HG03378 (cell line): ENCODE measurements around the gene POLR1C.
A peak's percentile ranks its signal among the peaks of the same experiment; 100 is the strongest.
"Not testable (repeated sequence)": the region's sequence is repeated elsewhere in the genome, so short reads cannot be mapped to it uniquely, and the experiment has no call there.

Experiments used
- ATAC-seq: cut with Tn5 transposase; IDR thresholded peaks from one replicate; pipeline ENCODE4 v1.9.1; 2021; ENCODE audit warnings: mild to moderate bottlenecking, moderate library complexity; ENCODE audit not compliant: unreplicated experiment

Gene POLR1C

DNA sequence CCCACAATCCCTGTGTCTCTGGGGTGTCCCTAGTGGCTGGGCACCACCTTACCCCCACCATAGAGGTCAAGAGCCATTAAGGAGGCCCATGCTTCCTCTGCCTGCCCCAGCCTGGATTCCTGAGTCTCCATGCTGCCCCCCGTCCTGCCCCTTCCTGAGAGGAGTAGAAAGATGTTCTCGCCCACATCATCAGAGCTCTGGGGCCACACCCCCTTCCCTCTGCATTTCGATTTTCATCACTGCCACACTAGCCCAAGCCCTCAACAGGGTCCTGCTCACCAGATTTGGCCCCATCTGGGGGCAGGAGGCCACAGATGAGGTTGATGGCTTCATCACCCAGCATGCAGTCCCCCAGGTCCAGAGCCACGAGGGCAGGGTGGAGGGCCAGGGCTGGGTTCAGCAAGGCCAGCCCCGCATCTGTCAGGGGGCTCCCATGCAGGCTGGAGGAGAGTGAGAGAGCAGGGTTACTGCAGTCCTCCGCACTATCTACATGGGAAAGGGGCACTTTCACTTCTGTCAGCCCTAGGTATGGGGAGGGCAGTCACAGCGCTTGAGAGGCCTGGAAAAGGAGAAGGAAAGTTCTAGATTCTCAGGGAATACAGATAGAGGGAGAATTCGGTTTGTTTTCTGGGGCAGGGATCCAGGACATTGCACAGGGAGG lies 8.3 kb upstream of the POLR1C start:
- ATAC-seq, result no peak

DNA sequence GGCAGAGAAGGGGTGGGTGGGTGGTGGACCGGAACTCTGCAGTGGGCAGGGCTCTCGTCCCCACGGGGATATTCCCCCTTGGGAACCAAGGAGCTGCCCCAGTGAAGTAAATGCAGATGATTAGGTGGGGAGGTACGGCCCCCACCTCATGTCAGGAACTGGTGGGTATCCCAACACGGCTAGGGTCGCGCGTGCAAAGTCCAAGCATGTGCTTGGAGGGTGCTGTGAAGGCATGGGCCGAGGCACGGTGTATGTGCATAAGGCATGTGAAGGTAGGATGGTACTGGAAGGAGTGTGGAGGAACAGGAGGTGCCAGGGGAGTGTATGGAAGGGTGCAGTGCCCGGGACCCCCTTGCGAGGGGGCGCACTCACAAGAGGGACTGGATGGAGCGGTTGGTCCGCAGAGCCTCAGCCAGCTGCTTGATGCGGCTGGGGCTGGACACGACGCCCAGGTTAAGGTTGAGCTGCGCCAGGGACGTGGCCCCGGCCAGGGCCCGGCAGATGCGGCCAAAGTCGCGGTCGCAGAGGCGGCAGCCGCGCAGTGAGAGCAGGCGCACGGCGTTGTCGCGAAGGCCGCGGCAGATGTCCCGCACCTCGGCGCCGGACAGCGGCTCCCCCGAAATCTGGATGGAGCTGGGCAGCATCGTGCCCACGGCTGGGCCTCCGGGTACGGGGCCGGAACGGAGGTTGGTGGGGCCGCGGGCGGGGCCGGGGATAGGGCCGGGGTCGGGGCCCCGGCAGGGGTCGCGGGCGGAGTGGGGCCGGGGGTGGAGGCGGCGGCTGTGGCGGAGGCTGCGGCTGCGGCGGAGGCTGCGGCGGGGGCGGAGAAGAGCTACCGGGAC lies 7.5 kb upstream of the POLR1C start:
- ATAC-seq, result no peak

DNA sequence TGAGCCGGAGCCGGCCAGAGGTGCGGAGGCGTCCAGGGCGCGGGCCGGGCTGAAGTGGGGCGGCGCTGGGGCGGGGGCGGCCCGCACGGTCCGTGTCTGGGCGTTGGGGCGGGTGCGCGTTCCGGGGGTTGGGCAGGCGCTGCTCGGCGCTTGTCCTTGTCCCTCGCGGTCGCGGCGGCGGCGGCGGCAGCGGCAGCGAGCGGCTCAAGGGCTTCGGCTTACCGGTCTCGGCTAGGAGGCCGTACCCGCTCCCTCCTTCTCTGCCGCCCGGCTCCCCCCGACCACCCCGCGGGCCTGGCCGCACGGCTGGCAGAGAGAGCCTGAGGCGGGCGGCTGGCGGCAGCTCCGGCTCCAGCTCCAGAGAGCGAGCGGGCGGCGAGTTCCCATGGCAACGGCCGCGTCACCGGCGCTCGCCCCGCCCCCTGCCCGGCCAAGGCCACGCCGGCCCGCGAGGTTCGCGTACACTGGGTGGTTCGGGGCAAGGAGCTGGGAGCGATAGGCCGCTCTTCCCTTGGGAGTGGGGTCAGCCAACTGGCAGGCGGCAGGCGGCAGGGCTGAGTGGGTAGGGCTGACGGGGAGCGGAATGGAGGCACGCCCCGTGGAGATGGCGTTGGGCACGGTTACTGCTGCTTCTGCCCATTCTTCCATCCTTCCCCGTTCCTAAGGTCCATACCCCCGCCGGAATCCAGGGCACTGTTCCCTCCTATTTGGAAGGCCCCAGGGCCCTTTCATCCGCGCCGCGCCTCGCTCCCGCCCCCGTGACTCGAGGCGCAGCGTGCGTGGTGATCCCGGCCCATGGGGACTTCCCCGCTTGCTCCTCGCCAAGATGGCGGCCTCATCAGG lies 6.7 kb upstream of the POLR1C start, which contains the start of gene LRRC73:
TSS of gene LRRC73 (minus strand) at position 363 of the 843 bp plus-strand sequence. CDS start 561 bp downstream, outside the sequence.
- ATAC-seq, result no peak

GRCh38 chr6:43510827-43511163 lies 6.1 kb upstream of the POLR1C start:
- no peak for ATAC-seq

DNA sequence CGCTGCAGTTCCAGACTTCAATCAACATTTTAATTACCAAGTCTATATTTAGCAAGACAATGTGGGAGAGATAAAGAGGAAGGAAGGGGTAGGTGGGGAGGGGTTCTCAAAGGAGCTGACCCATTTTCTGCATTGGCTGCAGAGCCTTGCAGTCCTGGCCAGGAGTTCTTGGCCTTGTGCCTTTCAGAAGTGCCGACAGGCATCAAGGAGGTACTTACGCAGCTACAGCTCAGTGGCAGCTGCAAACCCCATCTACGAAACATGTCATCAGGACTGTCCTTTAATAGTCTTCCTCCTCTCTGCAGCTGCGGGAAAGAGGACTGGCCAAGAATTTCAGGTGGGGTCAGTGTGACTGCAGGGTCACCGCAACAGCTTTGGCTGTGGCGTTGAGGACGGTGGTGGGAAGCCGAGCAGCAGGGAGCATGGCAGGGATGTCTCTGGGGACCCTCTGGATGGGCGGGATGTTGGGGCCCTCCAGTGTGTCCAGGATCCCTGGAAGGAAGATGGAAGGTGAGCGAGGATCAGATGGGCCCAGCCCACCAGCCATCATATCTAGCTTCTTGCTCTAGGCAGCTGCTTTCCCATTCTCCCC lies 5.0 kb upstream of the POLR1C start:
- ATAC-seq, result no peak

DNA sequence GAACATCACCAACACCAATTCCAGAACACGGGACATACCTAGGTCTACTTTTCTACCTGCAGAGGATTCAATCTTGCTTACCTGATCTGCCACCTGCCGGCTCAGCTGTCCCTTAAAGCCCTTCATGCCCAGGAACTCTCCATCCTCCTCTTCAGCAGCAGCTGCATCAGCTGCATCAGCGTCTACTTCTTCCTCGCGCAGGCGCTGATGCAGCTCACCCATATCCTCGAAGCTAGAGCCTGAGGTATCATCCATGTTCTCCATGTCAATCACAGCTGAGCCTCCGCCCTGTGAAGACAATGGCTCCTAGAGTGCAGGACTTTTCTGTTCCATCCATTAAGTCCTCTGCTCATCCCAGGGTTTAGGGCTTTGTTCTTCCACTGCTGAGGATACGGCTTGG lies 1.1 kb upstream of the POLR1C start:
- no peak for ATAC-seq

DNA sequence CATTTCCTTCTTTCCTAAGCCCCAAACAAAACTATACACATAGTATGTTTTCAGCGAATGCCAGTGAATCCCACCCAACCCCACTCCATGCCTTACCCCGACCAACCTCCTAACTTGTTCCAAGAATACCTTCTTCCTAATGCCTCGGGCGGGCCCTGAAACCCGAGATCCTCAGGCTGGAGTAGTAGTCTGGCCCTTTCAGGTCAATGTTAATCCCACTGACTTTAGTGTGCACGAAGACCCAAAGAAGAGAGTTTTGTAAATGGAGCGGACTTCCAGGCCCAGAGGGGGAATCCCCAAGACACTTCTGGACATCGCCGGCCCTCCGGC lies 557 bp upstream of the POLR1C start:
- ATAC-seq, result peak; percentile 5

GRCh38 chr6:43517505-43518357 lies 842 bp downstream of the POLR1C start:
- no peak for ATAC-seq

DNA sequence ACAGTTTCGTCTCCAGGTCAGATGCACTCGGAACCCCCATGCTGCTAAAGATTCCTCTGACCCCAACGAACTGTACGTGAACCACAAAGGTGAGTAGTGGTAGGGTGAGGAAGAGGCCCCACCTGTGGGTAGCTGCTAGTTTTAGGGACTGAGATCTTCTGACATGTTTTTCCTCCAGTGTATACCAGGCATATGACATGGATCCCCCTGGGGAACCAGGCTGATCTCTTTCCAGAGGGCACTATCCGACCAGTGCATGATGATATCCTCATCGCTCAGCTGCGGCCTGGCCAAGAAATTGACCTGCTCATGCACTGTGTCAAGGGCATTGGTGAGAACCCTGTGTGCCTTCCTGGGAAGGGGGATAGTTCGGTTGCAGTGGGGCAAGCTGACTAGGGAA lies 3.2 kb downstream of the POLR1C start:
- no peak for ATAC-seq

GRCh38 chr6:43521836-43522235 lies 4.9 kb downstream of the POLR1C start:
- ATAC-seq, result no peak

- no peak for ATAC-seq
Measured at GRCh38 chr6:43522547-43523261, 5.8 kb downstream of the POLR1C start.

DNA sequence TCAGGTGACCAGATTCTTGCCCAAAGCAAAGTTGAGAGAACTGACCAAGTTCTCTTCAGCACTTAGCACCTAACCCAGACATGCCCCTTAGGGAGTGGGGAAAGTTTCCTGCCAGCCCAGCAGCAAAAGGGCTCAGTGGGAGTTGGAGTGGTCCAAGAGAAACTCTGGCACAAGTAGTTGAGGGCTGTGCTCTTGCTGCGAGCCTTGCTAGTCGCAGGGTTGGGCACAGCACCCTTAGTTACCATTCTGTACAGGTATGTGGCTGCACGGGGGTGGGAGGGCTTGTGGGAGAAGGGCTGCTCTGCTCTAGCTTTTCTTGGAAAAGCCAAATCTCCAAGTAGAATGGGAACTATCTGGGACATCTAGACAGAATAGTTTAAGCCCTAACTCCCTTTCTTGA lies 6.4 kb downstream of the POLR1C start:
- no peak for ATAC-seq

DNA sequence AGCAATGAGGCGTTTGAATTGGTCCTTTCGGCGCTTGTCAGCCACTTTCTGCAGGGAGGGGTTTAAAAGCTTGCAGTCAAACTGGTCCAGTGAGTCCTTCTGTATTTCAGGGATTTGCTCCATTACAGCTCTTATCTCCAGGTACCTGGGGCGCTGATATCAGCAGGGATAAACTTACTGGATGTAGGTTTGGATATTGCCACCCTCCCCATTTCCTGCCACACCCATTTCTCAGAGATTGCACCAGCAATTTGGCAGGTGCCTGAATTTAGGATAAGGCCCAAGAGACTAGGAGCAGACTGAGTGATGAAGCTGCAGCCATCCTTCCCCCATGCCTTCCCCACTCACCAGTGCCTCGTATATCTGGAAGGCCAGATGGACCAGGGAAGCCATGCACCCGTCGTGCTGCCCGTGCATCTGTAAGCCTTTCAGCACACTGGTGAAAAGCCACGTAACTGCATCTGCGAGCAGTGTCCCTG lies 7.6 kb downstream of the POLR1C start:
- no peak for ATAC-seq

DNA sequence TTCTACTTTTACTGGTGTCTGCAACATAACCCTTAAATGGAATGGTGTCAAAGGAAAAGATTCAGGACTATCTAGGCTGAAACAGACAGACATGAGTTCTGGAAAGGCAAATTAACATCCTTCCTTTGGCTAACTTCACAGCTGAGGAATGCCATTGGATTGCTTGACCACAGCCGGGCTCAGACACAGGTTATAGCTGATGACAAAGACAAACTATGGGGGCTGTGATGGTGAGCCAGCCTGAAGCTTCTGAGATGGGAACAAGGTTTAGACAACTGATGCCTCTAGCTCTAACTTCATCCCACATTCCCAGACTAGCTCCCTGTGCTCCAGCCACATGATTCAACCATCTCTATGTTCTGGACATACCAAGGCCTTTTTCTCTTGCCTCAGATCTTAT lies 15.3 kb downstream of the POLR1C start:
- no peak for ATAC-seq

DNA sequence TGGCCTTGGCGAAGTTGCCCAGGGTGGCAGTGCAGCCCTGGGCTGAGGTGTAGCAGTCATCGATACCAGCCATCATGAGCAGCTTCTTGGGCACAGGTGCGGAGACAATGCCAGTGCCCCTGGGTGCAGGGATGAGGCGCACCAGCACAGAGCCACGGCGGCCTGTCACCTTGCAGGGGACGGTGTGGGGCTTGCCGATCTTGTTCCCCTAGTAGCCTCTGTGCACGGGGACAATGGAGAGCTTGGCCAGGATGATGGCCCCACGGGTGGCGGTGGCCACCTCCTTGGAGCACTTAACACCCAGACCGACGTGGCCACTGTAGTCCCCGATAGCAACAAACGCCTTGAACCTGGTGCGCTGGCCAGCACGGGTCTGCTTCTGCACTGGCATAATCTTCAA lies 22.1 kb downstream of the POLR1C start:
- ATAC-seq, result not testable (repeated sequence)

DNA sequence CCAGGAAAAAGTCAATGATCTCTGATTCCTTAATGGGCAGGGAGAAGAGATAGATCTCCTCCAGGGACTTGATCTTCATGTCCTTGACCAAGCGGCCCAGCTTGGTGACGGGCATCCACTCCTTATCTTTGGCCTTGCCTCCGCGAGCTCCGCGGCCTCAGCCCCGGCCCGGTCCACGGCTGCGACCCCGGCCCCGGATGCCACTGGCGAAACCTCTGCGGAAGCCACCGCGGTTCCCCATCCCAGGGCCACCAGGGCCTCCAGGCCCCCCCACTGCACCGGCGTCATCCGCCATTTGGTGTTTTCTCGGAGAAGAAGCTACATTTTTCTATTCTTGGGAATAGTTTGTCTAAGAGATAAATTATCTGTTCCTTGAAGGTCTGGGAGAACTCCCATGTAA lies 22.5 kb downstream of the POLR1C start:
- ATAC-seq, result not testable (repeated sequence)

DNA sequence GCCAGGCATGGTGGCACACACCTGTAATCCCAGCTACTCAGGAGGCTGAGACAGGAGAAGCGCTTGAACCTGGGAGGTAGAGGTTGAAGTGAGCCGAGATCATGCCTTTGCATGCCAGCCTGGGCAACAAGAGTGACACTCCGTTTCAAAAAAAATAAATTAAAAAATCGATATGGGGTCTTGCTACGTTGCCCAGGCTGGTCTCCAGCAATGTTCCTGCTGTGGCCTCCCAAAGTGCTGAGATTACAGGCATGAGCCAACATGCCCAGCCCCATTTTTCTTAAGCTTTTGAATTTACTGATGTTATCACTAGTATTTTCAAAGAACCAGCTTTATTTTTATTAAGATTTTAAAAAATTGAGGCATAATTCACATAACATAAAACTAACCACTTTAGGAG lies 23.6 kb downstream of the POLR1C start:
- ATAC-seq, result no peak

GRCh38 chr6:43541774-43542471 lies 25.0 kb downstream of the POLR1C start:
- ATAC-seq, result no peak

DNA sequence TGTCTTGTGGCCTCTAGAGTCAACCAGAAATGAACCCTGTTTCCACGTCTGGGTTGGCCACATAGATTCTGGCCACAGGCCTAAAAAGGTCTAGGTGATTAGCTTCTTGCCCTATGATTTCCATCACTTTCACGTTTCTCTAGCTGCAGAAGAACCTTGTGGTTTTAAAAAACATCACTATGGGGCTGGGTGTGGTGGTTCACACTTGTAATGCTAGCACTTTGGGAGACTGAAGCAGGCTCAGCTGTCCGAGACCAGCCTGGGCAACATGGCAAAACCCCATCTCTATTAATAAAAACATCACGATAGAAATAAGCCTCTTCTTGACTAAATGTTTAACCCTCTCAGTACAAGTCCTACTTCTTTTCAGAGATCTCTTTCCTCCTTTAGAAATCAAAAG lies 27.6 kb downstream of the POLR1C start:
- no peak for ATAC-seq
